Astrocyte of the cerebellum (primary cell): ENCODE measurements around the gene FGD2.

Experiments
- DNase-seq: peaks from one replicate; pipeline ENCODE4 v3.0.0-alpha.2; 2011; ENCODE audit warnings: low read depth
- H3K4me3 ChIP-seq: 2 replicates; pipeline ENCODE4 v1.5.1; 2011; ENCODE audit warnings: mild to moderate bottlenecking, low read depth, low read length, moderate library complexity
- in situ Hi-C: cut with HindIII; loops from 2 replicates; pipeline ENCODE4 v1.10.0; 2017; ENCODE audit warnings: low sequenced_read_pairs
- TF ChIP-seq, protein P1 (sequence below): IDR thresholded peaks from 2 replicates; pipeline ENCODE4 v1.5.1; 2012; ENCODE audit warnings: low read length, low read depth, moderate library complexity, mild to moderate bottlenecking; ENCODE audit errors: missing control alignments

The FGD2 gene

DNA sequence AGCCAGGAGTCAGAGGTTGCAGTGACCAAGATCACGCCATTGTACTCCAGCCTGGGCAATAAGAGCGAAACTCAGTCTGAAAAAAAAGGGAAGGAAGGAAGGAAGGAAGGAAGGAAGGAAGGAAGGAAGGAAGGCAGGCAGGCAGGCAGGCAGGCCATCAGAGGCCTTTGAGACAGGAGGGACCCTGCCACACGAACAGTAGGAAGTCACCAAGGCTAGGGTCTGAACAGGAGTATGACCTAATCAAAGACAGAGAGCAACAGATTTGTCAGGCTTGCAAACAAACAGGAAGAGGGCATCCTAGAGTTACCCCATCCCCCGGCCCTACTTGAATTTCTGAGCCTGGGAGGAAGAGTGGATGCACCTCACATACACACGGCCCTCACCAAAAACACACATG, 67.1 kb downstream of the FGD2 start:
- in situ Hi-C loops: no loop called here
- H3K4me3 ChIP-seq: no peak overlapping the region
- TF ChIP-seq, protein P1, sequence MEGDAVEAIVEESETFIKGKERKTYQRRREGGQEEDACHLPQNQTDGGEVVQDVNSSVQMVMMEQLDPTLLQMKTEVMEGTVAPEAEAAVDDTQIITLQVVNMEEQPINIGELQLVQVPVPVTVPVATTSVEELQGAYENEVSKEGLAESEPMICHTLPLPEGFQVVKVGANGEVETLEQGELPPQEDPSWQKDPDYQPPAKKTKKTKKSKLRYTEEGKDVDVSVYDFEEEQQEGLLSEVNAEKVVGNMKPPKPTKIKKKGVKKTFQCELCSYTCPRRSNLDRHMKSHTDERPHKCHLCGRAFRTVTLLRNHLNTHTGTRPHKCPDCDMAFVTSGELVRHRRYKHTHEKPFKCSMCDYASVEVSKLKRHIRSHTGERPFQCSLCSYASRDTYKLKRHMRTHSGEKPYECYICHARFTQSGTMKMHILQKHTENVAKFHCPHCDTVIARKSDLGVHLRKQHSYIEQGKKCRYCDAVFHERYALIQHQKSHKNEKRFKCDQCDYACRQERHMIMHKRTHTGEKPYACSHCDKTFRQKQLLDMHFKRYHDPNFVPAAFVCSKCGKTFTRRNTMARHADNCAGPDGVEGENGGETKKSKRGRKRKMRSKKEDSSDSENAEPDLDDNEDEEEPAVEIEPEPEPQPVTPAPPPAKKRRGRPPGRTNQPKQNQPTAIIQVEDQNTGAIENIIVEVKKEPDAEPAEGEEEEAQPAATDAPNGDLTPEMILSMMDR: no peak
- DNase-seq: no peak

DNA sequence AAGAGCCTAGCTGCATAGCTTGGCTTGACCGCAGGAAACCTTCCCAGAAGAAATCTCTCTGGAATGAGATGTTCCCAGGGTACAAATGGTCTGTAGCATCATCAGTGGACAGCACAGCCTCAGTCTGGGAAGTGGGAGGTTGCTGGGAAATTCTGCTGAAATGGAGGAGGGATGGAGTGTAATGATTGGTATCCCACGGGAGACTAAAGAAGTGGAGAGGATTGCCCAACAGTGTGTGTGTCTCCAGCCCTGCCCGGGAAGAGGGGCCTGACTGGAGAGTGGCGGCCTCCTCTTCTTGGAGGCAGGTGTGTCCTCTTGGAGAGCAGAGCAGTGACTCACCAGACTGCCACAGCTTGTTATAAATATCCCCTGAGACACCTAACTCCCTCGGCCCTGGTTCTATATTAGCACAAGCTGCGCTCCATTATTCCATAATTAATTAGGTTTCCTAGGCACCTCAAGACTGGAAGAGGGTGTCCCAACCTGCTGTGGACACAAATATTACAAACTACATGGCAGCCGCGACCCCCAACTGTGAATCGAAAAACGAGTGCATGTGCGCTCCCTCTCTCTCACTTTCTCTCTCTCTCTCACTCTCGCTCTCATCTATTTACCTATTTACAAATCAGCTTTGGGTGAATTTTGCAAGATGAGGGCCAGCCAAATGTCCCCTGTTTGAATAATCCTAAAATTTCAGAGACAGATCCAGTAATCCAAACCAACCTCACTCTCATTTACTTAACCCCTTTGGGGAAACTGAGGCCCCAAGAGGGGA, 68.8 kb downstream of the FGD2 start:
- TF ChIP-seq, protein P1: no peak
- H3K4me3 ChIP-seq: no peak overlapping the region
- DNase-seq: no peak
- in situ Hi-C loops: no loop called here

- no peak for DNase-seq
- in situ Hi-C loops: no loop called here
- no peak overlapping the region for H3K4me3 ChIP-seq
- TF ChIP-seq, protein P1: no peak
Measured at GRCh38 chr6:37077191-37077904, 71.9 kb downstream of the FGD2 start.

DNA sequence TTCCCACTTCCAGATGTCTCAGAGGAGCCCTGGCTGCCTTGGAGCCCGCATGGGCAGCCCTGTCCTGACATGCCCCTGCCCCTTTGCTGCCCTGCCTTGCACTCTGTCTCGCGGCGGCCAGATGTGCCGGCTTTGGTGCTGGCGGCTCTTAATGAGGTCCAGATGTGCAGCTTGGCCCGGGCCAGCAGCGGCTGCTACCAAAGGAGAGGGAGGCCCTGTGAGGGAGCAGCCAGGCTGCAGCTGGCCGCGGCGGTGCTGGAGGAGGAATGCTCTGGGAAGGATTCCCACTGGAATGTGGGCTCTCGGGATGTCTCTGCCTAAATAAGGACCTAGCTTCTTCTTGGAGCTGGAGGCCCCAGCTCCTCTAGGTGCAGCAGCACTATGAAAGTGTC, 72.4 kb downstream of the FGD2 start:
- TF ChIP-seq, protein P1: no peak
- in situ Hi-C loops: no loop called here
- peak; percentile 69 for DNase-seq
- no peak overlapping the region for H3K4me3 ChIP-seq
